Measurements from ENCODE around the gene ATP1A2.
"Not testable (repeated sequence)": the region's sequence is repeated elsewhere in the genome, so short reads cannot be mapped to it uniquely, and the experiment has no call there.

Gene ATP1A2

GRCh38 chr1:160124705-160125478 is 9.3 kb downstream of the ATP1A2 start:
- DNase-seq (ENCODE audit: low read depth in 2 of 2) = no peak

GRCh38 chr1:160125746-160126145 is 10.2 kb downstream of the ATP1A2 start:
- DNase-seq (ENCODE audit: low read depth in 2 of 2) = no peak

GRCh38 chr1:160126342-160126741 is 10.8 kb downstream of the ATP1A2 start:
- DNase-seq (ENCODE audit: low read depth in 2 of 2) = not testable (repeated sequence)

- DNase-seq (ENCODE audit: low read depth in 2 of 2) = no peak
These were observed 11.8 kb downstream of the ATP1A2 start for GRCh38 chr1:160127381-160127780.

- no peak for DNase-seq (ENCODE audit: low read depth in 2 of 2)
These were observed 12.4 kb downstream of the ATP1A2 start for GRCh38 chr1:160127865-160128523.

GRCh38 chr1:160128636-160129035 is 13.1 kb downstream of the ATP1A2 start:
- no peak for DNase-seq (ENCODE audit: low read depth in 2 of 2)

GRCh38 chr1:160129046-160129445 is 13.5 kb downstream of the ATP1A2 start:
- DNase-seq (ENCODE audit: low read depth in 2 of 2) = no peak

GRCh38 chr1:160129558-160129957 is 14.0 kb downstream of the ATP1A2 start:
- DNase-seq (ENCODE audit: low read depth in 2 of 2) = no peak

- no peak for DNase-seq (ENCODE audit: low read depth in 2 of 2)
These were observed 14.4 kb downstream of the ATP1A2 start for GRCh38 chr1:160129966-160130365.

- DNase-seq (ENCODE audit: low read depth in 2 of 2) = no peak
These were observed 14.9 kb downstream of the ATP1A2 start for GRCh38 chr1:160130486-160130885.

- no peak for DNase-seq (ENCODE audit: low read depth in 2 of 2)
These were observed 15.4 kb downstream of the ATP1A2 start for GRCh38 chr1:160130939-160131338.

GRCh38 chr1:160131803-160132565 is 16.4 kb downstream of the ATP1A2 start:
- no peak for DNase-seq (ENCODE audit: low read depth in 2 of 2)

- DNase-seq (ENCODE audit: low read depth in 2 of 2) = no peak
These were observed 18.6 kb downstream of the ATP1A2 start for GRCh38 chr1:160133990-160134770.

GRCh38 chr1:160134791-160135572 is 19.4 kb downstream of the ATP1A2 start:
- DNase-seq (ENCODE audit: low read depth in 2 of 2) = no peak

- no peak for DNase-seq (ENCODE audit: low read depth in 2 of 2)
These were observed 20.8 kb downstream of the ATP1A2 start for GRCh38 chr1:160136121-160136925.

- no peak for DNase-seq (ENCODE audit: low read depth in 2 of 2)
These were observed 21.3 kb downstream of the ATP1A2 start for GRCh38 chr1:160136926-160137200.

GRCh38 chr1:160137216-160137862 is 21.8 kb downstream of the ATP1A2 start:
- DNase-seq (ENCODE audit: low read depth in 2 of 2) = no peak

- DNase-seq (ENCODE audit: low read depth in 2 of 2) = no peak
These were observed 24.3 kb downstream of the ATP1A2 start for GRCh38 chr1:160139840-160140239.

GRCh38 chr1:160143695-160144094 is 28.1 kb downstream of the ATP1A2 start:
- no peak for DNase-seq (ENCODE audit: low read depth in 2 of 2)

- DNase-seq (ENCODE audit: low read depth in 2 of 2) = no peak
These were observed 29.4 kb downstream of the ATP1A2 start for GRCh38 chr1:160144921-160145320.
